WERI-Rb-1 (cell line): ENCODE results near the gene SOD1.

Experiments
- DNase-seq: peaks from one replicate; pipeline ENCODE4 v3.0.0-alpha.2; 2020
- H3K27ac ChIP-seq: fragments of 250-450 bp; sonication (Bioruptor Pico); 2 replicates; pipeline ENCODE4 v1.5.1; 2020; ENCODE audit warnings: mild to moderate bottlenecking, moderate library complexity
- H3K27me3 ChIP-seq: fragments of 250-450 bp; sonication (Bioruptor Pico); 2 replicates; pipeline ENCODE4 v1.5.1; 2021; ENCODE audit warnings: mild to moderate bottlenecking, low read depth, moderate library complexity; ENCODE audit not compliant: insufficient read depth, severe bottlenecking
- H3K36me3 ChIP-seq: fragments of 250-450 bp; sonication (Bioruptor Pico); 2 replicates; pipeline ENCODE4 v1.5.1; 2020; ENCODE audit warnings: mild to moderate bottlenecking, moderate library complexity
- H3K4me3 ChIP-seq: 2 replicates; pipeline ENCODE4 v1.5.1; 2011; ENCODE audit warnings: low read depth, mild to moderate bottlenecking, control low read depth, low read length
- H3K9me3 ChIP-seq: fragments of 250-450 bp; sonication (Bioruptor Pico); 2 replicates; pipeline ENCODE4 v1.5.1; 2021; ENCODE audit warnings: mild to moderate bottlenecking, moderate library complexity; ENCODE audit not compliant: severe bottlenecking
- CTCF ChIP-seq: IDR thresholded peaks from 2 replicates; pipeline ENCODE4 v1.5.1; 2011; ENCODE audit warnings: low read depth, mild to moderate bottlenecking, control low read depth, inconsistent platforms, low read length

SOD1 gene

DNA sequence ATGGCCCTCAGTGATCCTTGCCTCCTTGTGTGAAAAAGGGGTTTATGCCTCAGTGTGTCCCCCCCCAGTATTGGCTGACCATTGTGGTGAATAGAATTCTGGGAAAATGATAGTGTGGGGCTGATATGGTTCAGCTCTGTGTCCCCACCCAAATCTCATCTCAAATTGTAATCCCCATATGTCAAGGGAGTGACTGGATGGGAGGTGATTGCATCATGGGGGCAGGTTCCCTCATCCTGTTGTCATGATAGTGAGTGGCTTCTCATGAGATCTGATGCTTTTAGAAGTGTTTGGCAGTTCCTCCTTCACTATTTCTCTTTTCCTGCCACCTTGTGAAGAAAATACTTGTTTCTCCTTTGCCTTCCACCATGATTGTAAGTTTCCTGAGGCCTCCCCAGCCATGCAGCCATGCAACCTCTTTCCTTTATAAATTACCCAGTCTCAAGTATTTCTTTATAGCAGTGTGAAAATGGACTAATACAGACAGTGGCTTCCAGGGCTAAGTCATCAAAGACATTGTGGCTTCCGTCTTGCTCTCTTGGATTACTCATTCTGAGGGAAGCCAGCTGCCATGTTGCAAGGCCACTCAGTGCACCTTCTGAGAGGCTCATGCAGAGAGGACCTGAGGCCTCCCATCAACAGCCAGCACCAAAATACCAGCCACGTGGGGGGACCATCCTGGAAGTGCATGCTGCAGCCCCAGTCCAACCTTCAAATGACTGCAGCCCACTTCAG is 40.6 kb upstream of the SOD1 start:
- Histone ChIP-seq H3K27ac (no peak overlapping the region), H3K9me3 (no peaks in the 10 kb centered on the region), H3K36me3 (no peaks in the 10 kb centered on the region), H3K4me3 (no peak overlapping the region), H3K27me3 (no peaks in the 10 kb centered on the region)
- no peak for DNase-seq
- TF ChIP-seq CTCF, result no peak

DNA sequence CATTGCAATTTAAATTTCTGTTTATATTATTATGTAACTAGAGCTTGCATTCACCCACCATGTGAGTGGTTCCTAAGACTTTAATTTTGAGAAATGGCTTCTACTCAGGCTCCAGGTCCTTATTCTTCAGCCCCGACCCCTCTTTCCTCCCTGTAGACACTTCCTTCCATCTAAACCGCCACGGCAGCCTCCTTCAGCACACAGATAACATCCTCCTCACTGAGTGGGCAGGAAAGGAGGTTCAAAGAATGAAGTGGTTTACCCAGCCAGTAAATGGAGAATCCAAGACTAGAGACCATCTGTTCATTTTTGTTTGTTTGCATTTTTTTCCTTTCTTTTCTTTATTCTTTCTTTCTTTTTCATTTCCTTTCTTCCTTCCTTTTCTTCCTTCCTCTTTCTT is 37.1 kb upstream of the SOD1 start:
- H3K9me3 ChIP-seq, result no peaks in the 10 kb centered on the region
- no peak overlapping the region for H3K4me3 ChIP-seq
- H3K36me3 ChIP-seq, result no peaks in the 10 kb centered on the region
- DNase-seq, result no peak
- no peak overlapping the region for H3K27ac ChIP-seq
- no peak for TF ChIP-seq CTCF
- no peaks in the 10 kb centered on the region for H3K27me3 ChIP-seq

- no peaks in the 10 kb centered on the region for H3K27me3 ChIP-seq
- no peak for DNase-seq
- peaks cover 2% of the 10 kb centered on the region for H3K9me3 ChIP-seq
- no peak; the same call in 1 of the 2 replicates for TF ChIP-seq CTCF
- H3K4me3 ChIP-seq, result no peak overlapping the region
- H3K36me3 ChIP-seq, result no peaks in the 10 kb centered on the region; the same call in 1 of the 2 replicates
- no peak overlapping the region for H3K27ac ChIP-seq
Observed at GRCh38 chr21:31623664-31624063, 35.8 kb upstream of the SOD1 start.

DNA sequence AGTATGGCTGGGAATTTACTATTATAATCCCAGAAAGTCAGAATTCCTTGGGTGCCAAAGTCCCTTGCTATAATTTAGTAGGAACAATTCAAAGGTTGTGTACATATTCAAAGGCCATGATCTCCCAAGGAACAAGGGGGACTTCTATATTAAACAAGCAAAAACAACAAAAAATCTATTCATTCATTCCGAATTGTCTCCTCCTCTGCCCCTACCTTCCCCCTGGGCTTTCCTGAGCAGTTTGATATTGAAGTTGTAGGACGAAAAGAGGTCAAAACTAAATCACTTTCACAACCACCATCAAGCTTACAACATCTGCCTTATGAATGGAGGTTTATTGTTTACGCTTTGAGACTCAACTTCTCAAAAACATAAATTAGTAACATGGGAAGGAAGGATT is 35.3 kb upstream of the SOD1 start:
- Histone ChIP-seq H3K27me3 (no peaks in the 10 kb centered on the region), H3K36me3 (no peaks in the 10 kb centered on the region; the same call in 1 of the 2 replicates), H3K4me3 (no peak overlapping the region), H3K9me3 (peaks cover 2% of the 10 kb centered on the region), H3K27ac (no peak overlapping the region)
- no peak for TF ChIP-seq CTCF
- no peak for DNase-seq

GRCh38 chr21:31624961-31625491 is 34.5 kb upstream of the SOD1 start:
- Histone ChIP-seq H3K27me3 (no peaks in the 10 kb centered on the region), H3K27ac (no peak overlapping the region), H3K36me3 (no peaks in the 10 kb centered on the region; the same call in 1 of the 2 replicates), H3K4me3 (no peak overlapping the region), H3K9me3 (peaks cover 2% of the 10 kb centered on the region)
- DNase-seq, result no peak
- no peak for TF ChIP-seq CTCF
